ENCODE data around the gene PEX11G. TPM values are rescaled to one million over a fixed set of nuclear protein-coding genes. Genes with fewer than 3 reads are reported as not detected.

The PEX11G gene
- total and polyA plus RNA-seq, 2 of the 8 experiments (the other 6 are each of a cell fraction or from before 2014, with no cell fraction given): 2.1 to 4.3 TPM

Other genes starting within 250 kb of the PEX11G start
- 48.7 and 51.0 TPM in 2 replicates for gene INSR, start 194.6 kb downstream of the PEX11G start, total RNA-seq (2021; fragmentation: NEBNext Ultra II Directional; extraction: Animal tissue kit (Norgen Biotek cat#: 25700))
- 13.1 and 23.0 TPM in 2 replicates for gene INSR, start 194.6 kb downstream of the PEX11G start, polyA plus RNA-seq (2011; rRNA removed)
- gene ARHGEF18, start 140.1 kb downstream of the PEX11G start, total RNA-seq (2021; fragmentation: NEBNext Ultra II Directional; extraction: Animal tissue kit (Norgen Biotek cat#: 25700)): 35.9 and 36.8 TPM in 2 replicates
- 12.2 and 17.4 TPM in 2 replicates for gene ARHGEF18, start 140.1 kb downstream of the PEX11G start, polyA plus RNA-seq (2011; rRNA removed)
- 40.0 and 44.0 TPM in 2 replicates for gene ZNF358, start 27.1 kb upstream of the PEX11G start, total RNA-seq (2021; fragmentation: NEBNext Ultra II Directional; extraction: Animal tissue kit (Norgen Biotek cat#: 25700))
- gene ZNF358, start 27.1 kb upstream of the PEX11G start, polyA plus RNA-seq (2011; rRNA removed): 60.3 and 117 TPM in 2 replicates
- gene MCOLN1, start 33.6 kb upstream of the PEX11G start, total RNA-seq (2021; fragmentation: NEBNext Ultra II Directional; extraction: Animal tissue kit (Norgen Biotek cat#: 25700)): 15.8 and 19.1 TPM in 2 replicates
- gene MCOLN1, start 33.6 kb upstream of the PEX11G start, polyA plus RNA-seq (2011; rRNA removed): 40.0 and 42.8 TPM in 2 replicates
- 121 and 123 TPM in 2 replicates for gene PNPLA6, start 46.7 kb upstream of the PEX11G start, total RNA-seq (2021; fragmentation: NEBNext Ultra II Directional; extraction: Animal tissue kit (Norgen Biotek cat#: 25700))
- gene PNPLA6, start 46.7 kb upstream of the PEX11G start, polyA plus RNA-seq (2011; rRNA removed): 55.1 and 121 TPM in 2 replicates
- gene CAMSAP3, start 106.8 kb upstream of the PEX11G start, total RNA-seq (2021; fragmentation: NEBNext Ultra II Directional; extraction: Animal tissue kit (Norgen Biotek cat#: 25700)): 30.4 and 32.5 TPM in 2 replicates
- gene CAMSAP3, start 106.8 kb upstream of the PEX11G start, polyA plus RNA-seq (2011; rRNA removed): 11.4 and 19.6 TPM in 2 replicates
- 49.4 and 51.4 TPM in 2 replicates for gene XAB2, start 140.5 kb upstream of the PEX11G start, total RNA-seq (2021; fragmentation: NEBNext Ultra II Directional; extraction: Animal tissue kit (Norgen Biotek cat#: 25700))
- gene XAB2, start 140.5 kb upstream of the PEX11G start, polyA plus RNA-seq (2011; rRNA removed): 48.2 and 74.4 TPM in 2 replicates
- 105 and 127 TPM in 2 replicates for gene PET100, start 140.8 kb upstream of the PEX11G start, total RNA-seq (2021; fragmentation: NEBNext Ultra II Directional; extraction: Animal tissue kit (Norgen Biotek cat#: 25700))
- 36.1 and 80.8 TPM in 2 replicates for gene PET100, start 140.8 kb upstream of the PEX11G start, polyA plus RNA-seq (2011; rRNA removed)
- gene PCP2, start 144.7 kb upstream of the PEX11G start, total RNA-seq (2021; fragmentation: NEBNext Ultra II Directional; extraction: Animal tissue kit (Norgen Biotek cat#: 25700)): not detected in 2 replicates
- 0.49 TPM in 1 of 2 replicates, not detected in the other for gene PCP2, start 144.7 kb upstream of the PEX11G start, polyA plus RNA-seq (2011; rRNA removed)
- gene STXBP2, start 148.1 kb upstream of the PEX11G start, total RNA-seq (2021; fragmentation: NEBNext Ultra II Directional; extraction: Animal tissue kit (Norgen Biotek cat#: 25700)): 51.5 and 52.9 TPM in 2 replicates
- gene STXBP2, start 148.1 kb upstream of the PEX11G start, polyA plus RNA-seq (2011; rRNA removed): 53.8 and 82.7 TPM in 2 replicates
- gene RETN, start 180.0 kb upstream of the PEX11G start, total RNA-seq (2021; fragmentation: NEBNext Ultra II Directional; extraction: Animal tissue kit (Norgen Biotek cat#: 25700)): not detected in 2 replicates
- not detected in 2 replicates for gene RETN, start 180.0 kb upstream of the PEX11G start, polyA plus RNA-seq (2011; rRNA removed)
- gene MCEMP1, start 188.1 kb upstream of the PEX11G start, total RNA-seq (2021; fragmentation: NEBNext Ultra II Directional; extraction: Animal tissue kit (Norgen Biotek cat#: 25700)): not detected in 2 replicates
- 0.13 TPM in 1 of 2 replicates, not detected in the other for gene MCEMP1, start 188.1 kb upstream of the PEX11G start, polyA plus RNA-seq (2011; rRNA removed)
- gene TRAPPC5, start 191.8 kb upstream of the PEX11G start, total RNA-seq (2021; fragmentation: NEBNext Ultra II Directional; extraction: Animal tissue kit (Norgen Biotek cat#: 25700)): 99.7 and 109 TPM in 2 replicates
- gene TRAPPC5, start 191.8 kb upstream of the PEX11G start, polyA plus RNA-seq (2011; rRNA removed): 120 TPM in 2 replicates
- 0.29 TPM in 1 of 2 replicates, not detected in the other for gene FCER2, start 213.1 kb upstream of the PEX11G start, total RNA-seq (2021; fragmentation: NEBNext Ultra II Directional; extraction: Animal tissue kit (Norgen Biotek cat#: 25700))
- 0.67 TPM in 2 replicates for gene FCER2, start 213.1 kb upstream of the PEX11G start, polyA plus RNA-seq (2011; rRNA removed)
- gene CLEC4G, start 243.1 kb upstream of the PEX11G start, total RNA-seq (2021; fragmentation: NEBNext Ultra II Directional; extraction: Animal tissue kit (Norgen Biotek cat#: 25700)): 0.35 and 1.0 TPM in 2 replicates
- gene CLEC4G, start 243.1 kb upstream of the PEX11G start, polyA plus RNA-seq (2011; rRNA removed): 2.9 and 3.2 TPM in 2 replicates